Neural crest cell (in vitro differentiated cells): ENCODE results near the gene FOXA3. TPM values are rescaled to one million over a fixed set of nuclear protein-coding genes. Genes with fewer than 3 reads are reported as not detected.

Experiments used
- DNase-seq: peaks from one replicate; pipeline ENCODE4 v3.0.0; 2021; ENCODE audit warnings: low read depth, mixed read lengths, low spot score
- H3K27ac Mint-ChIP-seq: one replicate; pipeline ENCODE4 v1.8.0; 2021; ENCODE audit warnings: mild to moderate bottlenecking, mixed read lengths; ENCODE audit not compliant: unreplicated experiment
- H3K27me3 Mint-ChIP-seq: 2 replicates; pipeline ENCODE4 v1.8.0; 2021; ENCODE audit warnings: low read depth, mild to moderate bottlenecking, mixed read lengths
- H3K36me3 Mint-ChIP-seq: 2 replicates; pipeline ENCODE4 v1.8.0; 2021; ENCODE audit warnings: low read depth, mild to moderate bottlenecking, mixed read lengths
- H3K4me1 Mint-ChIP-seq: 2 replicates; pipeline ENCODE4 v1.8.0; 2021; ENCODE audit warnings: mixed read lengths
- H3K4me3 Mint-ChIP-seq: one replicate; pipeline ENCODE4 v1.8.0; 2021; ENCODE audit warnings: mild to moderate bottlenecking, mixed read lengths
- H3K9me3 Mint-ChIP-seq: 2 replicates; pipeline ENCODE4 v1.8.0; 2021; ENCODE audit warnings: mixed read lengths
- CTCF ChIP-seq: fragments of 200-600 bp; sonication (generic); conservative IDR thresholded peaks from 2 replicates; pipeline ENCODE4 v1.5.0; 2021; ENCODE audit warnings: antibody characterized with exemption, mild to moderate bottlenecking
- total RNA-seq: library from RNA; stranded (reverse); gene quantifications from 2 replicates; pipeline ENCODE4 v1.2.1, GENCODE V29; 2021

The FOXA3 gene
- total RNA-seq, 1 donor from 2014 or later = not detected

GRCh38 chr19:45881909-45882528, 17.9 kb downstream of the FOXA3 start:
- peak overlapping the region; percentile 34 for H3K4me3 Mint-ChIP-seq
- H3K4me1 Mint-ChIP-seq = peaks cover 43% of the 10 kb centered on the region
- H3K9me3 Mint-ChIP-seq = no peaks in the 10 kb centered on the region
- DNase-seq = no peak
- peaks cover 9% of the 10 kb centered on the region for H3K27me3 Mint-ChIP-seq
- TF ChIP-seq CTCF = no peak
- H3K27ac Mint-ChIP-seq = no peak overlapping the region
- H3K36me3 Mint-ChIP-seq = peaks cover 3% of the 10 kb centered on the region

- Mint-ChIP-seq H3K4me3 (peak overlapping the region; percentile 86), H3K27ac (no peak overlapping the region), H3K36me3 (peaks cover 3% of the 10 kb centered on the region), H3K9me3 (no peaks in the 10 kb centered on the region), H3K27me3 (peaks cover 9% of the 10 kb centered on the region), H3K4me1 (peaks cover 40% of the 10 kb centered on the region)
- peak; percentile 93 for DNase-seq
- peak; percentile 95 for TF ChIP-seq CTCF
Measured at GRCh38 chr19:45882652-45883585, 18.8 kb downstream of the FOXA3 start.

GRCh38 chr19:45883586-45883880, 19.4 kb downstream of the FOXA3 start:
- TF ChIP-seq CTCF = peak; percentile 27
- Mint-ChIP-seq H3K4me3 (peak overlapping the region; percentile 86), H3K9me3 (no peaks in the 10 kb centered on the region), H3K27ac (no peak overlapping the region), H3K27me3 (peaks cover 9% of the 10 kb centered on the region), H3K36me3 (peaks cover 3% of the 10 kb centered on the region), H3K4me1 (peaks cover 36% of the 10 kb centered on the region)
- DNase-seq = no peak

- H3K27ac Mint-ChIP-seq = no peak overlapping the region
- no peak for DNase-seq
- no peaks in the 10 kb centered on the region for H3K9me3 Mint-ChIP-seq
Measured at GRCh38 chr19:45883881-45884681, 20.0 kb downstream of the FOXA3 start.

More at GRCh38 chr19:45883881-45884681, 20.0 kb downstream of the FOXA3 start:
- H3K4me1 Mint-ChIP-seq = peaks cover 32% of the 10 kb centered on the region
- no peak for TF ChIP-seq CTCF
- H3K27me3 Mint-ChIP-seq = peaks cover 9% of the 10 kb centered on the region
- peaks cover 3% of the 10 kb centered on the region for H3K36me3 Mint-ChIP-seq
- H3K4me3 Mint-ChIP-seq = peak overlapping the region; percentile 86
